ENCODE results near the gene ZFHX3.
"Not testable (repeated sequence)": the region's sequence is repeated elsewhere in the genome, so short reads cannot be mapped to it uniquely, and the experiment has no call there.

The ZFHX3 gene

GRCh38 chr16:73047536-73048291 is at the start of gene ZFHX3:
Gene ZFHX3, minus strand, starts transcription at chr16:73048128. Its CDS starts 87,983 bp downstream, at chr16:72960145.
- DNase-seq (ENCODE audit: extremely low spot score, insufficient read length, low read depth), result no peak

GRCh38 chr16:73096510-73096909 is 48.6 kb upstream of the ZFHX3 start:
- DNase-seq (ENCODE audit: extremely low spot score, insufficient read length, low read depth) (no peak), FAIRE-seq (no peak)

More at GRCh38 chr16:73047536-73048291, at the start of gene ZFHX3:
- no peak for FAIRE-seq

GRCh38 chr16:73095885-73096421 is 48.0 kb upstream of the ZFHX3 start:
- DNase-seq (ENCODE audit: extremely low spot score, insufficient read length, low read depth) (no peak), FAIRE-seq (no peak)

- no peak for DNase-seq (ENCODE audit: extremely low spot score, insufficient read length, low read depth)
These were observed 47.4 kb upstream of the ZFHX3 start for GRCh38 chr16:73095142-73095820.

GRCh38 chr16:73094371-73094770 is 46.4 kb upstream of the ZFHX3 start:
- no peak for FAIRE-seq
- DNase-seq (ENCODE audit: extremely low spot score, insufficient read length, low read depth), result no peak

More at GRCh38 chr16:73095142-73095820, 47.4 kb upstream of the ZFHX3 start:
- no peak for FAIRE-seq

DNA sequence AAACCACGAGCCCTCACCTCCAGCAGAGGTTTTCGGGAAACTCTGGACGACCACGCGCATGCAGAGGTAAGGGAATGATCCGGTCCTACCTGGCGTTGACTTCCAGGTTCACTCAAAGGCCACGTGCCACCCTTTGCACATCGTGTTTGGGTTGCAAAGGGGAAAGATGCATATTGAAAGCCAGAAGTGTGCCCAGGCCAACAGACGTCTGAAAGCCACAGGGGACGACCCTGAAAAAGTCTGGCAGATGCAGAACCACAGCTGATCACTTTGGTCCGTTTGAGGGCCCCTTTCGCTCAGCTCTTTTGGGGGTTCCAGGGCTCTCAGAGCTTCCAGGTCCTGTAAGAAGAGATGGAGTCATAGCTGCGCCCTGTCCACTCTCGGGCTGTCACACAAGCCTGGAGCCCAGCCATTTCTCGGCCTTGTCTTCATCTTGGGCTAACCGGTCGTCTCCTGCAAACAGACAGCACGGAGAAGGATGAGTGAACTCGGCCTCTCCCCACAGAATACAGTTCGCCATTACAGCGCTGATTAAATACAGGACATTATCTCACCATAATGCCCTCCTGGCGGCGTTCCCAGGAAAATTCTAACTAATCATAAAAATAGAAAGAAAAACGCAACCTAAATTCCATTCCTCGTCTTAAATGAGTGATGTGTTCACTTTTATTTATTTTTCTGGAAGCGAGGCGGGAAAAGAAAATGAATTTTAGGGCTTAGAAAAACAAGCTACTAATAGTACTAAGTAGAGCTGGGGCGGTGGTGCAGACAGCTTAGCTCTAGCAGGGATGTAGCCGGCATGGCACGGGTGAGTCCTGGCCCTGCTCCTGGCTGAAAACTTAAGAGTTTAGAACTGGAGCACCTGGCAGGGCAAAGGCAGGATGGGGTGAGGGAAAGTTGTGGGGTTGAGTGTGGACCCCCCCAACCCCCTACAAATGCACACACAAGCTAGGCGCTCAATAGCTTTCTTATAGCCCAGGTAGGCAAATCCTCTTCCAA is 45.5 kb upstream of the ZFHX3 start:
- FAIRE-seq, result no peak
- no peak for DNase-seq (ENCODE audit: extremely low spot score, insufficient read length, low read depth)

DNA sequence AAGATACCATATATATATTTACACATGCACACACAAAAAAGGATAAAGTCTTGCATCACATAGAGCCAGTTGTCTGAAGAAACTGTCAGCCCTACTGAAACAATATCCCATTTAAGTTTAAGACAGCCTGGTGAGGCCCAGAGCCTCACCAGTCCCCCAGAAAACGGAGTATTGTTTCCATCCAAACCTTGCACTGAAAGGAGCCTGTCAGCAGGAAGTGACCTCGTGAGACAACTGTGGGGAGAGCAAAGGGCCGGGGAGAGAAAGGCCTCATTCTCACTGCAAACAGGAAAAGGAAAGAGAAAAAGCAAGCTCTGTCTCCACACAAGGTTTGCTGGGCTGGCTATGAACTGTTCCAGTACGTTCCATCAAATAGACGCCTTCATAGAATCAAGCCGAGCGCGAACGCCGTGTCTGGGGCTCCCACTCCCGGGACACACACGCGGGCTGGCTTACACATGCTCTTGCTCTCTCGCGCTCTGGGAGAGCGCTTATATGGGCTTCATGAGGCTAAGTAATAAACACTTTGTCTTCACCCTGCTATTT is 44.4 kb upstream of the ZFHX3 start:
- no peak for DNase-seq (ENCODE audit: extremely low spot score, insufficient read length, low read depth)
- no peak for FAIRE-seq

DNA sequence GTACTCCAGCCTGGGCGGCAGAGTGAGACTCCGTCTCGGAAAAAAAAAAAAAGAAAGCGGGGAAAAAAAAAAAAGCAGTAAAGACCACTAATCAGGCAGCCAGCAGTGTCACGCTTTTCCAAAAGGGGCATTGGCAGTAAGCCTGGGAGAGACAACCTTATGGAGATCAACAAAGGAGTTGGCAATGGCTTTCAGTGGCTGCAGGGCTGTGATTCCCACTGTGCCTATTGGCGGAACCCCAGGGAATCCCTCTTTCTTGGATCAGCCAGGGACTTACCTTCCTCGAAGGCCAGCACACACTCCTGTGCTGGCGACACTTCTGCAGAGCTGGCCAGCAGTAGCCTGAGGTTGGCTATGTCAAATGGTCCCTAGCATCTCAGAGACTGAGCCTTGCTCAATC is 43.2 kb upstream of the ZFHX3 start:
- DNase-seq (ENCODE audit: extremely low spot score, insufficient read length, low read depth) (no peak), FAIRE-seq (no peak)

GRCh38 chr16:73089420-73089819 is 41.5 kb upstream of the ZFHX3 start:
- no peak for DNase-seq (ENCODE audit: extremely low spot score, insufficient read length, low read depth)
- no peak for FAIRE-seq

DNA sequence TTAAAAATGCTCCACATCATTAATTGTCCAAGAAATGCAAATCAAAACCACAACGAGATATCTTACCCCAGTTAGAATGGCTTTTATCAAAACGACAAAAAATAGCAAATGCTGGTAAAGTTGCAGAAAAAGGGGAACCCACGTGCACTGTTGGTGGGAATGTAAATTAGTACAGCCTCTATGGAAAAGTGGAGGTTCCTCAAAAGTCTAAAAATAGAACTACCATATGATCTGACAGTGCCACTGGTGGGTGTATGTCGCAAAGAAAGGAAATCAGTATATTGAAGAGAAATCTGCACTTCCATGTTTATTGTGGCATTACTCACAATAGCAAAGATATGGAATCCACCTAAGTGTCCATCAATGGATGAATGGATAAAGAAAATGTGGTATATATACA is 38.2 kb upstream of the ZFHX3 start:
- FAIRE-seq (no peak), DNase-seq (ENCODE audit: extremely low spot score, insufficient read length, low read depth) (no peak)

- FAIRE-seq, result no peak
- no peak for DNase-seq (ENCODE audit: extremely low spot score, insufficient read length, low read depth)
These were observed 35.3 kb upstream of the ZFHX3 start for GRCh38 chr16:73083271-73083670.

DNA sequence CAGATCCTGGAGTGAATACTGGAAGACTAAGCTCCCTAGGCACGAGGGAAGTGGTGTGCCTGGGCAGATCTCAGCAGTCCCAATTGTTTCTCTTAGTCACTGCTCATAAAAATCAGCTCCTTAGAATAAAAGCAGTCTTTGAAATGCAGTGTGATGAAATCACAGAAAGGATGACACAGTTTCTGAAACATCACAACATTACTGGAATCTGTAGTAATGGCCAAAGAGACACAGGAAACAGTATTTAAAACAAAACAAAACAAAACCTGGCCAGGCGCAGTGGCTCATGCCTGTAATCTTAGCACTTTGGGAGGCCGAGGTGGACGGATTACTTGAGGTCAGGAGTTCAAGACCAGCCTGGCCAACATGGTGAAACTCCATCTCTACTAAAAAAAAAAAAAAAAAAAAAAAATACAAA is 34.7 kb upstream of the ZFHX3 start:
- not testable (repeated sequence) for DNase-seq (ENCODE audit: extremely low spot score, insufficient read length, low read depth)

GRCh38 chr16:73080931-73081330 is 33.0 kb upstream of the ZFHX3 start:
- FAIRE-seq, result no peak
- DNase-seq (ENCODE audit: extremely low spot score, insufficient read length, low read depth), result no peak

More for the DNA sequence above, 34.7 kb upstream of the ZFHX3 start:
- not testable (repeated sequence) for FAIRE-seq

DNA sequence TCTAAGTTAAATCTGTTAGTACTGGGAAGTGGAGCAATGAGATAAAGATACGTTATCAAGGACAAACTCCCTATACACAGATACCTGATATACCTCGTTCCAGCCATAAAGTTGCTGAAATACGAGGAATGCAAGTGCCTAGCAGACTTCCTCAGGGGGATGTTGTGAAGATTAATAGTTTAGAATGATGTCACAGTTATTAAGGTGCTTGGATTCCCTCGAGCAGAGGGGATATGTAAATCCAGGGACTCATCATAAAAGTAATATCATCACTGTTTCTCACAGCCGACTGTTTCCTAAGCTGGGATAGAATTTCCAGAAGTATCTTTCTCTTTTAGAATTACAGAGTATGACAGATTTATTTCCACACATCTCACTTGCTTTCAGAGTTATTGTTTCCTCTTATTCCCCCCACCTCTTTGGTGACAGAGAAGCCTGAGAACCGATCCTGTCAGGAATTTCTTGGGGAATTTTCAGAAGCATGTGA is 28.4 kb upstream of the ZFHX3 start:
- DNase-seq (ENCODE audit: extremely low spot score, insufficient read length, low read depth) (no peak), FAIRE-seq (no peak)

GRCh38 chr16:73074382-73074781 is 26.5 kb upstream of the ZFHX3 start:
- no peak for FAIRE-seq
- no peak for DNase-seq (ENCODE audit: extremely low spot score, insufficient read length, low read depth)

DNA sequence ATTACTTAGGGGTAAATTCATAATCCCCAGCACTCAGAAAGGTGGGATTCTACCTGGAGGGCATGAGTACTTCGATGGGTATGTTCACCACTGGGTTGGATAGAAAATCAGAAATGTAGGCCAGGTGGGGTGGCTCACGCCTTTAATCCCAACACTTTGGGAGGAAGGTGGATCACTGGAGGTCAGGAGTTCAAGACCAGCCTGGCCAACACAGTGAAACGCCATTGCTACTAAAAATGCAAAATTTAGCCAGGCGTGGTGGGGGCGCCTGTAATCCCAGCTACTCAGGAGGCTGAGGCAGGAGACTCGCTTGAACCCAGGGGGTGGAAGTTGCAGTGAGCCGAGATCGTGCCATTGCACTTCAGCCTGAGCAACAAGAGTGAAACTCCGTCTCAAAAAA is 24.1 kb upstream of the ZFHX3 start:
- not testable (repeated sequence) for FAIRE-seq; DNase-seq (ENCODE audit: extremely low spot score, insufficient read length, low read depth)

GRCh38 chr16:73071131-73071940 is 23.4 kb upstream of the ZFHX3 start:
- FAIRE-seq (no peak), DNase-seq (ENCODE audit: extremely low spot score, insufficient read length, low read depth) (no peak)

GRCh38 chr16:73069581-73070262 is 21.8 kb upstream of the ZFHX3 start:
- DNase-seq (ENCODE audit: extremely low spot score, insufficient read length, low read depth) (no peak), FAIRE-seq (no peak)
